B cell (primary cell): ENCODE data around the gene C6orf15. TPM values are rescaled to one million over a fixed set of nuclear protein-coding genes. Genes with fewer than 3 reads are reported as not detected.

Source experiments
- ATAC-seq: fragments of 200-7000 bp; cut with Tn5 transposase; one replicate; pipeline ENCODE4 v1.10.0; 2021; ENCODE audit warnings: low read depth, mild to moderate bottlenecking, moderate number of reproducible peaks, moderate library complexity
- CTCF ChIA-PET: fragments of 350-600 bp; sonication (Branson Sonifier 250); formaldehyde crosslinking; loops from one replicate; lab custom pipeline; 2021; ENCODE audit warnings: antibody characterized with exemption, inconsistent platforms; lab: Charles Lee
- POLR2A ChIA-PET: fragments of 350-600 bp; sonication (Branson Sonifier 250); formaldehyde crosslinking; loops from one replicate; lab custom pipeline; 2021; ENCODE audit warnings: antibody characterized with exemption; lab: Charles Lee
- DNase-seq: peaks from one replicate; pipeline ENCODE4 v3.0.0; 2013
- H2AFZ ChIP-seq: 2 replicates; pipeline ENCODE4 v1.6.1; 2012; ENCODE audit warnings: mild to moderate bottlenecking, low read depth, low read length; ENCODE audit not compliant: insufficient read depth, poor library complexity, severe bottlenecking
- H3K27ac ChIP-seq, 2 donors: 1 replicate in 1 of 2; 2 replicates in 1 of 2; pipeline ENCODE4 v1.5.1; 2012 to 2013; ENCODE audit warnings: low read length in 2 of 2, mild to moderate bottlenecking in 2 of 2, moderate library complexity in 1 of 2
- H3K27me3 ChIP-seq, 4 experiments: fragments of 200-600 bp in 1 of 4; sonication (generic) in 1 of 4; replicated peaks in 1 of 4; 1 replicate in 2 of 4; 2 replicates in 2 of 4; pipeline versions ENCODE4 v1.6.1 to v1.7.0; 2013 to 2016; ENCODE audit warnings: low read length in 3 of 4, mild to moderate bottlenecking in 2 of 4, mixed read lengths in 1 of 4, moderate library complexity in 1 of 4; ENCODE audit not compliant: insufficient read depth in 4 of 4, control insufficient read depth in 3 of 4; ENCODE audit errors: control extremely low read depth in 1 of 4
- H3K36me3 ChIP-seq, 2 experiments: replicated peaks in 1 of 2; 1 replicate in 1 of 2; 2 replicates in 1 of 2; pipeline versions ENCODE4 v1.6.1 to v1.7.1; 2013; ENCODE audit warnings: low read length in 1 of 2; ENCODE audit not compliant: insufficient read depth in 2 of 2, control insufficient read depth in 1 of 2; ENCODE audit errors: control extremely low read depth in 1 of 2, extremely low read depth in 1 of 2
- H3K4me1 ChIP-seq, 2 donors: fragments of 200-600 bp in 1 of 2; sonication (generic) in 1 of 2; 1 replicate in 1 of 2; 2 replicates in 1 of 2; pipeline versions ENCODE4 v1.5.1 to v1.6.1; 2013 to 2017; ENCODE audit warnings: low read length in 2 of 2; ENCODE audit not compliant: control insufficient read depth in 2 of 2, insufficient read depth in 2 of 2
- H3K4me2 ChIP-seq: replicated peaks from 2 replicates; pipeline ENCODE3; 2012; ENCODE audit warnings: mild to moderate bottlenecking, low read depth, low read length; ENCODE audit not compliant: poor library complexity, severe bottlenecking
- H3K4me3 ChIP-seq, 5 experiments: fragments of 200-600 bp in 1 of 5; sonication (generic) in 1 of 5; 1 replicate in 3 of 5; 2 replicates in 2 of 5; pipeline versions ENCODE4 v1.5.1 to v1.7.0; 2011 to 2016; ENCODE audit warnings: low read length in 4 of 5, mild to moderate bottlenecking in 4 of 5, low read depth in 2 of 5, control low read depth in 1 of 5, moderate library complexity in 1 of 5; ENCODE audit not compliant: insufficient read depth in 1 of 5; ENCODE audit errors: control extremely low read depth in 1 of 5, extremely low read depth in 1 of 5
- H3K79me2 ChIP-seq: fragments of 200-600 bp; sonication (generic); one replicate; pipeline ENCODE4 v1.6.0; 2016; ENCODE audit warnings: low read length; ENCODE audit not compliant: control insufficient read depth, insufficient read depth
- H3K9ac ChIP-seq: fragments of 200-600 bp; sonication (generic); 2 replicates; pipeline ENCODE4 v1.6.1; 2017; ENCODE audit warnings: mild to moderate bottlenecking, low read length, moderate library complexity
- H3K9me3 ChIP-seq, 3 donors: one replicate each; pipeline versions ENCODE4 v1.6.1 to v1.7.1; 2013; ENCODE audit warnings: low read length in 2 of 3; ENCODE audit not compliant: control insufficient read depth in 2 of 3, insufficient read depth in 1 of 3; ENCODE audit errors: control extremely low read depth in 1 of 3
- H4K20me1 ChIP-seq: 2 replicates; pipeline ENCODE4 v1.6.0; 2012; ENCODE audit warnings: mild to moderate bottlenecking, low read length; ENCODE audit not compliant: insufficient read depth, control insufficient read depth, poor library complexity, severe bottlenecking
- H3K27ac Mint-ChIP-seq: one replicate; pipeline ENCODE4 v1.8.0; 2021; ENCODE audit warnings: mixed read lengths
- H3K27me3 Mint-ChIP-seq: one replicate; pipeline ENCODE4 v1.8.0; 2021; ENCODE audit warnings: mixed read lengths
- H3K4me1 Mint-ChIP-seq: one replicate; pipeline ENCODE4 v1.8.0; 2021; ENCODE audit warnings: mixed read lengths
- H3K4me3 Mint-ChIP-seq: one replicate; pipeline ENCODE4 v1.8.0; 2021; ENCODE audit warnings: mixed read lengths
- H3K9me3 Mint-ChIP-seq: one replicate; pipeline ENCODE4 v1.8.0; 2022; ENCODE audit warnings: mixed read lengths; ENCODE audit not compliant: insufficient read depth
- EZH2 ChIP-seq: IDR thresholded peaks from 2 replicates; pipeline ENCODE4 v1.6.1; 2012; ENCODE audit warnings: borderline replicate concordance, low read depth, mild to moderate bottlenecking, moderate library complexity, low read length; ENCODE audit not compliant: insufficient read depth, poor library complexity, severe bottlenecking
- WGBS: methylation state at CpG from one replicate; pipeline ENCODE4 v1.1.5; 2013; ENCODE audit warnings: missing lambda C conversion rate; ENCODE audit not compliant: insufficient coverage; 5-methylcytosine and 5-hydroxymethylcytosine counted together
- intact Hi-C: fragments of 100-400 bp; cut with micrococcal nuclease; formaldehyde crosslinking; loops from one replicate; pipeline ENCODE4 v1.10.0; 2022
- polyA plus RNA-seq: library from polyadenylated mRNA; depleted of rRNA; stranded (reverse); fragments of >200 nt; gene quantifications from 2 replicates; pipeline ENCODE4 v1.2.3, GENCODE V29; 2012
- total RNA-seq, 2 donors: library from RNA; stranded (reverse); fragments of 120-200 nt in 1 of 2; gene quantifications; 1 replicate in 1 of 2; 2 replicates in 1 of 2; pipeline versions ENCODE4 v1.2.3 to v1.2.4, GENCODE V29; 2013 to 2022
- TF ChIP-seq, protein P1 (sequence below): fragments of 200-600 bp; IDR thresholded peaks from one replicate; pipeline ENCODE4 v1.8.0; 2022; ENCODE audit warnings: antibody characterized with exemption, mild to moderate bottlenecking

C6orf15 gene
- total and polyA plus RNA-seq, 2 donors (not counting 1 experiment from before 2014, with no cell fraction given), result not detected

GRCh38 chr6:31140643-31141042 lies 28.3 kb upstream of the C6orf15 start:
- no peak for TF ChIP-seq EZH2
- TF ChIP-seq, protein P1, sequence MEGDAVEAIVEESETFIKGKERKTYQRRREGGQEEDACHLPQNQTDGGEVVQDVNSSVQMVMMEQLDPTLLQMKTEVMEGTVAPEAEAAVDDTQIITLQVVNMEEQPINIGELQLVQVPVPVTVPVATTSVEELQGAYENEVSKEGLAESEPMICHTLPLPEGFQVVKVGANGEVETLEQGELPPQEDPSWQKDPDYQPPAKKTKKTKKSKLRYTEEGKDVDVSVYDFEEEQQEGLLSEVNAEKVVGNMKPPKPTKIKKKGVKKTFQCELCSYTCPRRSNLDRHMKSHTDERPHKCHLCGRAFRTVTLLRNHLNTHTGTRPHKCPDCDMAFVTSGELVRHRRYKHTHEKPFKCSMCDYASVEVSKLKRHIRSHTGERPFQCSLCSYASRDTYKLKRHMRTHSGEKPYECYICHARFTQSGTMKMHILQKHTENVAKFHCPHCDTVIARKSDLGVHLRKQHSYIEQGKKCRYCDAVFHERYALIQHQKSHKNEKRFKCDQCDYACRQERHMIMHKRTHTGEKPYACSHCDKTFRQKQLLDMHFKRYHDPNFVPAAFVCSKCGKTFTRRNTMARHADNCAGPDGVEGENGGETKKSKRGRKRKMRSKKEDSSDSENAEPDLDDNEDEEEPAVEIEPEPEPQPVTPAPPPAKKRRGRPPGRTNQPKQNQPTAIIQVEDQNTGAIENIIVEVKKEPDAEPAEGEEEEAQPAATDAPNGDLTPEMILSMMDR, result no peak
- Mint-ChIP-seq H3K27me3 (peaks cover 4% of the 10 kb centered on the region), H3K4me1 (peaks cover 4% of the 10 kb centered on the region), H3K4me3 (no peak overlapping the region), H3K27ac (no peak overlapping the region), H3K9me3 (no peaks in the 10 kb centered on the region)
- no peaks in the 10 kb centered on the region for H3K27me3 ChIP-seq
- no peak for DNase-seq
- H4K20me1 ChIP-seq, result no peaks in the 10 kb centered on the region
- ChIA-PET POLR2A (no interaction called here), CTCF (interaction anchor here (0.7 to 4.4 kb wide), 3 partner anchors 52 to 298 kb away, joined by 3 to 58 read pairs (median 9); no protein-coding TSS in a partner anchor)
- H3K4me1 ChIP-seq, result peaks cover 5 to 6% of the 10 kb centered on the region in 2 donors
- no peak for ATAC-seq
- intact Hi-C loops, result no loop called here
- no peak overlapping the region for H2AFZ ChIP-seq
- H3K36me3 ChIP-seq, result peaks cover 0 to 13% of the 10 kb centered on the region in 2 experiments
- no peaks in the 10 kb centered on the region for H3K9me3 ChIP-seq
- H3K4me2 ChIP-seq, result no peak overlapping the region
- H3K4me3 ChIP-seq, result no peak overlapping the region
- no peak overlapping the region for H3K9ac ChIP-seq
- no peaks in the 10 kb centered on the region for H3K79me2 ChIP-seq
- no peak overlapping the region for H3K27ac ChIP-seq
- whole genome bisulfite sequencing, result 94% methylated on average over 15 of the region's 15 CpGs

DNA sequence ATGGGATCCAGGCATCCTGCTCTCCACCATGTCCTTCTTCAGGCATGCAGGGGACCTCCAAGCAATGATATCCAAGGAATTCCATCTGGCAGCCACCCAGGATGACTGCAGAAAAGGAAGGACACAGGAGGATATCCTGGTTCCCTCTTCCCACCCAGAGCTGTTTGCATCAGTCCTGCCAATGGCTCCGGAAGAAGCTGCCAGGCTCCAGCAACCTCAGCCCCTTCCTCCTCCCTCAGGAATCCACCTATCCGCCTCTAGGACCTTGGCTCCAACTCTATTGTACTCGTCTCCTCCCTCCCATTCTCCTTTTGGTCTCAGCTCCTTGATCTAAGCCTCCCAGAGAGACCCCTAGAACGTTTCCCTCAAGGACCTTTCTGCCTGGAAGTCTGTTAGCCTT lies 27.2 kb upstream of the C6orf15 start:
- Histone ChIP-seq H3K4me1 (peaks cover 5 to 6% of the 10 kb centered on the region in 2 donors), H4K20me1 (no peaks in the 10 kb centered on the region), H3K27me3 (no peaks in the 10 kb centered on the region), H3K79me2 (no peaks in the 10 kb centered on the region), H2AFZ (no peak overlapping the region), H3K9ac (no peak overlapping the region), H3K27ac (no peak overlapping the region), H3K36me3 (peaks cover 0 to 13% of the 10 kb centered on the region in 2 experiments), H3K4me3 (no peak overlapping the region), H3K4me2 (no peak overlapping the region), H3K9me3 (no peaks in the 10 kb centered on the region)
- peaks cover 4% of the 10 kb centered on the region for H3K27me3 Mint-ChIP-seq
- ChIA-PET CTCF (interaction anchor here (0.6 to 10.4 kb wide), 5 partner anchors 12 to 483 kb away, joined by 3 to 133 read pairs (median 4); no protein-coding TSS in a partner anchor), POLR2A (no interaction called here)
- no peak overlapping the region for H3K4me3 Mint-ChIP-seq
- no peaks in the 10 kb centered on the region for H3K9me3 Mint-ChIP-seq
- ATAC-seq (no peak), DNase-seq (no peak)
- peaks cover 4% of the 10 kb centered on the region for H3K4me1 Mint-ChIP-seq
- WGBS, result 85% methylated on average over 4 of the region's 4 CpGs
- no peak for TF ChIP-seq EZH2
- TF ChIP-seq, protein P1, result no peak
- intact Hi-C loops, result no loop called here
- H3K27ac Mint-ChIP-seq, result no peak overlapping the region
